GM23338 (cell line): ENCODE results near the gene SLF2.

Experiments
- EZH2 ChIP-seq: fragments of 200-600 bp; sonication (generic); IDR thresholded peaks from one replicate; pipeline ENCODE4 v1.8.0; 2017; ENCODE audit warnings: antibody characterized with exemption, mild to moderate bottlenecking, low read depth; ENCODE audit not compliant: unreplicated experiment
- POLR2AphosphoS5 ChIP-seq: IDR thresholded peaks from 2 replicates; pipeline ENCODE4 v1.6.1; 2016; ENCODE audit warnings: antibody characterized with exemption, low read depth
- ZNF331 ChIP-seq: fragments of 250-450 bp; sonication (Bioruptor Pico); IDR thresholded peaks from 2 replicates; pipeline ENCODE4 v1.5.0; 2020; ENCODE audit warnings: low read depth, mild to moderate bottlenecking, moderate library complexity
- TF ChIP-seq, protein P1 (sequence below), 2 experiments: fragments of 200-600 bp in 1 of 2; sonication (generic) in 1 of 2; conservative IDR thresholded peaks; 2 replicates each; pipeline versions ENCODE4 v1.5.1 to v1.6.1; 2016 to 2017; ENCODE audit warnings: antibody characterized with exemption in 2 of 2, low read depth in 2 of 2, mild to moderate bottlenecking in 2 of 2, moderate library complexity in 1 of 2

DNA sequence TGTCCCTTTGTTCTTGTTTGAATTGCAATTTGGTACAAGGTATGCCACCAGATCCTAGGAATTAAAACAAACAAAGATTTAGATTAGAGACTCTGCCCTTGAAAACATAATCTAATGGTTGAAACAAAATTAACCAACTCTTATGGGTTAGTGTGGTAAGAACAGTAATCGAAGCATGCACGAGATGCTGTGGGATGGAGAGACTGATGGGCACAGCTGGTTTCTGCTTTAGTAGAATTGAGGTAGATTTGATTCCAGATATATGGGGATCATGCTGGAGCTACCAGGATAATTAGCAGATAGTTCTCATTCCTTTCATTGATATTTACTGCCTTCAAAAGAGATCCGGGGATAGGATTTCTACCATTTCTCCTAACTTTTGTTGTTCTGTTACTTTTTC lies 36.2 kb downstream of the SLF2 start:
- TF ChIP-seq POLR2AphosphoS5 (no peak), ZNF331 (CRISPR knock-in tag) (no peak), EZH2 (no peak)
- TF ChIP-seq, protein P1, sequence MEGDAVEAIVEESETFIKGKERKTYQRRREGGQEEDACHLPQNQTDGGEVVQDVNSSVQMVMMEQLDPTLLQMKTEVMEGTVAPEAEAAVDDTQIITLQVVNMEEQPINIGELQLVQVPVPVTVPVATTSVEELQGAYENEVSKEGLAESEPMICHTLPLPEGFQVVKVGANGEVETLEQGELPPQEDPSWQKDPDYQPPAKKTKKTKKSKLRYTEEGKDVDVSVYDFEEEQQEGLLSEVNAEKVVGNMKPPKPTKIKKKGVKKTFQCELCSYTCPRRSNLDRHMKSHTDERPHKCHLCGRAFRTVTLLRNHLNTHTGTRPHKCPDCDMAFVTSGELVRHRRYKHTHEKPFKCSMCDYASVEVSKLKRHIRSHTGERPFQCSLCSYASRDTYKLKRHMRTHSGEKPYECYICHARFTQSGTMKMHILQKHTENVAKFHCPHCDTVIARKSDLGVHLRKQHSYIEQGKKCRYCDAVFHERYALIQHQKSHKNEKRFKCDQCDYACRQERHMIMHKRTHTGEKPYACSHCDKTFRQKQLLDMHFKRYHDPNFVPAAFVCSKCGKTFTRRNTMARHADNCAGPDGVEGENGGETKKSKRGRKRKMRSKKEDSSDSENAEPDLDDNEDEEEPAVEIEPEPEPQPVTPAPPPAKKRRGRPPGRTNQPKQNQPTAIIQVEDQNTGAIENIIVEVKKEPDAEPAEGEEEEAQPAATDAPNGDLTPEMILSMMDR (conservative IDR thresholded peaks at IDR 0.05; ENCODE audit: low read depth in 2 of 2): no peak
